ENCODE data around the gene BICC1.
A peak's percentile ranks its signal among the peaks of the same experiment; 100 is the strongest.

The BICC1 gene

DNA sequence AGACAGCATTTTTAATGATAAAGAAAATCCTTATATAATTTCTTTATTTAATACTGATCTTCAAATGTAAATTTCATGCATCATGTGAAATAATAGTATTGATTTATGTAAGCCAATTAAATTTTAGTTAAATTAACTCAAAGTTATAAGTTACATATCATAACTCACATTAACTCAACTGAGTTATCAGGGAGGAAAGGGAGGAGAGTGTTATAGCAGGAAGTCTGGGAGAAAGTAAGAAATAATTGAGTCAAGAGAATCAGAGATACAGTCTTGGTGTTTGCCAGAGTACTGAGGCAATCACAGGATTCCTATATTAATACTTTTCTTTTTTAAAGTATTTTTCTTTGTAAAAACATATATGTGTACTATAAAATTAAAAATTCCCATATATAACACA, 4.0 kb downstream of the BICC1 start:
- no peak overlapping the region for H2AFZ ChIP-seq (ENCODE audit: low read length, unreplicated experiment)
- no peaks in the 10 kb centered on the region for H3K36me3 ChIP-seq (ENCODE audit: insufficient read depth, low read length)
- H3K4me1 ChIP-seq (ENCODE audit: control insufficient read depth, insufficient read depth, low read length, unreplicated experiment) = peaks cover 35% of the 10 kb centered on the region
- peaks cover 70% of the 10 kb centered on the region for H3K79me2 ChIP-seq (ENCODE audit: control insufficient read depth, insufficient read depth, low read length, unreplicated experiment)
- no peak overlapping the region; the same call in 1 of the 2 replicates for H3K4me3 ChIP-seq (ENCODE audit: low read depth, low read length)
- H3K27me3 ChIP-seq (ENCODE audit: insufficient read depth, low read length) = no peaks in the 10 kb centered on the region
- no peak overlapping the region for H3K27ac ChIP-seq (ENCODE audit: low read depth, low read length)

DNA sequence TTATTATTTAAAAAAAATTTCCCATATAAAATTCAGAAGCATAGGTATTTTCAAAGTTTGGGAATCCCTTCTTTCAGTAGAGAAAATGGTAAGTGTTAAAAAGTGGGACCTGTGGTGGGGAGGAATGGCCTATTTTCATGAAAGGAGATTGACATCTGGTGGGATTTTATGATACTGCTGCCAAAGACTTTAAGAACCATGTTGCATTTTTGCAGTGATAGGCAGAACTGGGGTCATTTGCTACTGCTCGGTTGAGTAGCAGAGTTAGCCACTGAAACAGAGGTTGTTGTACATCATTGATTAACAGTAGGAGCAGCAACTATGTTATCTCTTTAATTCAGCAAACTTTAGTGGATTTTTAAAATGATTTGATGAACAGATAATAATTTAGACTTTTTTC, 4.4 kb downstream of the BICC1 start:
- H3K79me2 ChIP-seq (ENCODE audit: control insufficient read depth, insufficient read depth, low read length, unreplicated experiment) = peaks cover 70% of the 10 kb centered on the region
- no peak overlapping the region for H2AFZ ChIP-seq (ENCODE audit: low read length, unreplicated experiment)
- H3K27me3 ChIP-seq (ENCODE audit: insufficient read depth, low read length) = no peaks in the 10 kb centered on the region
- H3K36me3 ChIP-seq (ENCODE audit: insufficient read depth, low read length) = no peaks in the 10 kb centered on the region
- H3K4me3 ChIP-seq (ENCODE audit: low read depth, low read length) = no peak overlapping the region
- H3K4me1 ChIP-seq (ENCODE audit: control insufficient read depth, insufficient read depth, low read length, unreplicated experiment) = peaks cover 34% of the 10 kb centered on the region
- H3K27ac ChIP-seq (ENCODE audit: low read depth, low read length) = no peak overlapping the region

DNA sequence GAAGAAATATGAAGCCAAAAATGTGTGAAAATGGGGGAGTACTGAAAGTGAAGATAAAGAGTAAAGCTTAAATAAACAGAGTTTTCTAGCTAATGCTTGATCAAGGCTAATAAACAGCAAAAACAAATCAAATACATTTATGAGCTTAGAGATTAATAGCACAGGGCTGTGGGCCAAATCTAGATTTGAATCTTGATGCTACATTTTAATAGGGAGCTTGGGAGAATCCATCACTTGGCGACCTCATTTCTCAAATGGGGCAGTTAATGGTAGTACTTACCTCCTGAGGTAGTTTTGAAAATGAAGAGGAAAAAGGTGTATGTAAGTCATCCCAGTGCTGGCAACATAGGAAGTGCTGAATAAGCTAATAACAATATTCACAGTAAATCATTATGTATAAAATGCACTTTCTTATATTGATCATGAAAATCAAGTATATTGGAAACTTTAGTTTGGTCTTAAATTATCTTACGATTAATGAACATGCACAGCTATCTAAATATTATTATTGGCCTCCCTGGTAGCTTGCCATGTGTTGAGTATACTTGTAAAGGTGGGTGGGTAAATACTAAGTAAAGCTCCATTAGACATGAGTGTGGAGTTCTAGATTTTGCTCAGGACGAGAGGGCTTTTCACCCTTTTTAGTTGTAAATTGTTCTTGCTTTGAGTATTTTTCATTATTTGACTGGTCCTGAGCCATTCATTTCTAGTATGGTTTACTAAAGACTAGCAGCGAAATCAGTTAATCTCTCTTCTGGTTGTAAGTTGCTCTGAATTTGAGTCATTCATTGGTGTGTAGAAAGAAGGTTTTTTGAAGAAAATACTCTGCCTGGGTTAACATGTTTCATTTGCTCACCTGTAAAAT, 5.1 kb downstream of the BICC1 start:
- Histone ChIP-seq H3K79me2 (ENCODE audit: control insufficient read depth, insufficient read depth, low read length, unreplicated experiment) (peaks cover 68% of the 10 kb centered on the region), H3K27me3 (ENCODE audit: insufficient read depth, low read length) (no peaks in the 10 kb centered on the region), H2AFZ (ENCODE audit: low read length, unreplicated experiment) (no peak overlapping the region), H3K4me3 (ENCODE audit: low read depth, low read length) (no peak overlapping the region), H3K27ac (ENCODE audit: low read depth, low read length) (no peak overlapping the region), H3K4me1 (ENCODE audit: control insufficient read depth, insufficient read depth, low read length, unreplicated experiment) (peaks cover 34% of the 10 kb centered on the region), H3K36me3 (ENCODE audit: insufficient read depth, low read length) (no peaks in the 10 kb centered on the region)

DNA sequence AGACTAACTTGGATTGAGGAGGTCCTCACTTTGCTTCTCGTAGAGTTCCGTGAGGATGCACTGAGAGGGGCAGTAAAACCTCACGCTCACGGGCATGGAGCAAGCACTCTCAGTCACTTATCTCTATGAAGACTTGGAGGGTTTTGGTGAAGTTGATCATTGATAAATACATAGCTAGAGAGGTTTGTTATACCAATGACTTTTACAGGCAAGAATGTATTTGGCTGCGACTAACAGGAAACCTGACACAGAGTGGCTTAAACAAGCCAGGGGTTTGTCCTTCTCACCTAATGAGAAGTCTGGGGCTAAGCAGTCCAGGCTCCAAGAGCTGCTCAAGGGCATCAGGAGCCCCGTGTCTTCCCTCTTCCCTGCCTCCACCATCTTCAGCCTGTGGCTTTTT, 6.1 kb downstream of the BICC1 start:
- no peak overlapping the region for H3K27ac ChIP-seq (ENCODE audit: low read depth, low read length)
- peaks cover 34% of the 10 kb centered on the region for H3K4me1 ChIP-seq (ENCODE audit: control insufficient read depth, insufficient read depth, low read length, unreplicated experiment)
- H2AFZ ChIP-seq (ENCODE audit: low read length, unreplicated experiment) = no peak overlapping the region
- no peaks in the 10 kb centered on the region for H3K36me3 ChIP-seq (ENCODE audit: insufficient read depth, low read length)
- peaks cover 66% of the 10 kb centered on the region for H3K79me2 ChIP-seq (ENCODE audit: control insufficient read depth, insufficient read depth, low read length, unreplicated experiment)
- H3K4me3 ChIP-seq (ENCODE audit: low read depth, low read length) = no peak overlapping the region
- no peaks in the 10 kb centered on the region for H3K27me3 ChIP-seq (ENCODE audit: insufficient read depth, low read length)

DNA sequence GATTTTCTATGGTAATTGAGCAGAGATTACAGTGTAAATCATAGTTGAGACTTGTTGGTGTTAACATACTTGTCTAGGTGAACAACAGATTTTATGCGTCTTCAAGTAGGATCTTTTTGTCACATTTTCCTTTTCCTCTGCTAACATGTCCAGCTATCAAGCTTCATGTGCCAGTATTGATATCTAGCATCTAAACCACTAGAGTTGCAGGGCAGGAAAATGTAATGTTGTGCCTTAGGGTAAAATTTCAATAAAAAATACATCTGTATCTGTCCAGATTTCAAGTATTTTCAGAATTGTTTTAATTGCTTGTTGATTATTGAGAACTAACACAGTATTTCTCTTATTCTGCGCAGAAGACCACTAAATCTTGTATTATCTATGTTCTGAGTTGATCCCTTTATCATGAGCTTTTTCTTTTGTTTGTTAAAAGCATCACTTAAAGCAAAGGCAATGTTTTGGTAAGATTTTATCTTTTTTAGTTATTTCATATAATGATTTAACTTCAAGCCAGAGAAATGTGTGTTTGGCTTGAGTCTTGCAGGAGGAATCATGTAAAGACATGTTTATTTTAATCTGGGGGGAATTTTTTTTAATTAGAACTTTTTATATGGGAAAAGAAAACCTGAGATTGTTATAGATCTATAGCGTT, 16.5 kb downstream of the BICC1 start:
- peaks cover 23% of the 10 kb centered on the region for H3K79me2 ChIP-seq (ENCODE audit: control insufficient read depth, insufficient read depth, low read length, unreplicated experiment)
- H3K27ac ChIP-seq (ENCODE audit: low read depth, low read length) = no peak overlapping the region
- no peak overlapping the region for H3K4me3 ChIP-seq (ENCODE audit: low read depth, low read length)

DNA sequence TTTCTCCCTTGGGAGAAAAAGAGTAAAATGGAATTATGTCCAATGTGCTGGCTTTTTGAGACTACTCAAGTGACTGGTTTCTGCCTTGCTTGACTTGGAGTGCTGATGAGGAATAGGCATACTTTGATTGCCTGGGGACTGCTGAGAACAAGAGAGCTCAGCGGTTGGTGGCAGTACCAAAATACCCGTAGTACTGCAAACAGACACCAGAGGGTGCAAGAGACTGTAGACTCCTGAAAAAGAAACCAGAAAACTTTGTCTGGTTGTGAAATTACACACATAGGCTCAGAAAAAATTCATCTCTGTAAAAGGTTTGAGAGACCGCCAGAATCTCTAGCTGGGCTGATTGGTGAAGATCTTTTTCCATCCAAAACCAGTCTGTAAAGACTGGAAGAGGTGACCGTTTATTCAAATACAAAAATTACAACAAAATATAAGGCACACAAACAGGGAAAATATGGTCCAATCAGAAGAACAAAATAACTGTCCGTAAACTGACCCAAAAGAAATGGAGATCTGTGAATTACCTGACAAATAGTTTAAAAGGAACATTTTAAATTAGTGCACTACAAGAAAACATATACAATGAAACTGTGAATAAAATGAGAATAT, 18.5 kb downstream of the BICC1 start:
- no peaks in the 10 kb centered on the region for H3K27me3 ChIP-seq (ENCODE audit: insufficient read depth, low read length)
- H2AFZ ChIP-seq (ENCODE audit: low read length, unreplicated experiment) = no peak overlapping the region
- peaks cover 7% of the 10 kb centered on the region for H3K4me1 ChIP-seq (ENCODE audit: control insufficient read depth, insufficient read depth, low read length, unreplicated experiment)
- peaks cover 4% of the 10 kb centered on the region for H3K36me3 ChIP-seq (ENCODE audit: insufficient read depth, low read length)
- peak overlapping the region; percentile 54 for H3K27ac ChIP-seq (ENCODE audit: low read depth, low read length)
- peaks cover 17% of the 10 kb centered on the region for H3K79me2 ChIP-seq (ENCODE audit: control insufficient read depth, insufficient read depth, low read length, unreplicated experiment)
- no peak overlapping the region for H3K4me3 ChIP-seq (ENCODE audit: low read depth, low read length)

More for the DNA sequence above, 16.5 kb downstream of the BICC1 start:
- Histone ChIP-seq H2AFZ (ENCODE audit: low read length, unreplicated experiment) (no peak overlapping the region), H3K27me3 (ENCODE audit: insufficient read depth, low read length) (no peaks in the 10 kb centered on the region), H3K36me3 (ENCODE audit: insufficient read depth, low read length) (peaks cover 2% of the 10 kb centered on the region), H3K4me1 (ENCODE audit: control insufficient read depth, insufficient read depth, low read length, unreplicated experiment) (peaks cover 7% of the 10 kb centered on the region)

DNA sequence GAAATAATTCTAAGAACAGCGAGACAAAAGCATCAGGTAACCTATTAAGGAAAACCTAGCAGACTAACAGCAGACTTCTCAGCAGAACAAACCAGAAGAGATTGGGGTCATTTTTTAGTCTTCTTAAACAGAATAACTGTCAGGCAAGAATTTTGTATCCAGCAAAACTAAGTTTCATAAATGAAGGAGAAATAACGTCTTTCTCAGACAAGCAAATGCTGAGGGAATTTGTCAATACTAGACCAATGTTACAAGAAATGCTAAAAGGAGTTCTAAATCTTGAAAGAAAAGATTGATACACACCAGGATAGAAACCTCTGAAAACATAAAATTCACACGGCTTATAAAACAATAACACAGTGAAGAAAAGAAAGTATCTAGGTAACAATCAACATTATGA, 22.6 kb downstream of the BICC1 start:
- Histone ChIP-seq H3K79me2 (ENCODE audit: control insufficient read depth, insufficient read depth, low read length, unreplicated experiment) (no peaks in the 10 kb centered on the region), H3K4me3 (ENCODE audit: low read depth, low read length) (no peak overlapping the region), H3K4me1 (ENCODE audit: control insufficient read depth, insufficient read depth, low read length, unreplicated experiment) (peaks cover 7% of the 10 kb centered on the region), H3K36me3 (ENCODE audit: insufficient read depth, low read length) (peaks cover 4% of the 10 kb centered on the region), H3K27me3 (ENCODE audit: insufficient read depth, low read length) (no peaks in the 10 kb centered on the region), H2AFZ (ENCODE audit: low read length, unreplicated experiment) (no peak overlapping the region), H3K27ac (ENCODE audit: low read depth, low read length) (no peak overlapping the region)

DNA sequence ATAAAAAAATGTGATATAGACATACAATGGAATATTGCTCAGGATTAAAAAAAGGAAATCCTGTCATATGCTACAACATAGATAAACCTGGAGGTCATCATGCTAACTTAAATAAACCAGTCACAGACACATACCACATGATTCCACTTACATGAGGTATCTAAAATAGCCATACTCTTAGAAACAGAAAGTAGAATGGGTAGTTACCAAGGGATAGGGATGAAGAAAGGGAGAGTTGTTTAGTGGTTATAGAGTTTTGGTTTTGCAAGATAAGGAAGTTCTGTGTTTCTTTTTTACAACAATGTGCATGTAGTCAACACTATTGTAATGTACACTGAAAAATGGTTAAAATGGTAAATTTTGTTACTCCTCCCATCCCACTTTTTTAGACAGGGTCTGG, 30.5 kb downstream of the BICC1 start:
- H3K79me2 ChIP-seq (ENCODE audit: control insufficient read depth, insufficient read depth, low read length, unreplicated experiment) = peaks cover 17% of the 10 kb centered on the region

DNA sequence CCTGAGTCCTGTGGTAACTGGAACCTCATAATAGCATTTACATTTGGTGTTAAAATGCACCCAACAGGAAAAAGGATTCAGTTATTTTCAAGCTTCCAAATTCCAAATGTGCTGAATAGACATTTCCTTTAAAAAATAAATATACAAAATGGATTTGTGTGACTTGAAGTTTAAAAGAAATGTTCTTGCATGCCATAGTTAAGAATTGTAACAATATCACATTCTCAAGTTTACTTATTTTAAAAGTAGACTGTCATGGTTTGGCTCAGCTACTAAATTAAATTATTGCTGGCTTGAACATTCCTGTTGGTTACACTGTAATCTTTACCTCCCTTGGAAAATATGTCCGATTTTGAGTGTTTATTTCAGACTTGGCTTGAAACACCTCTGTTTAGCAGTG, 31.5 kb downstream of the BICC1 start:
- peaks cover 8% of the 10 kb centered on the region for H3K4me1 ChIP-seq (ENCODE audit: control insufficient read depth, insufficient read depth, low read length, unreplicated experiment)
- peaks cover 24% of the 10 kb centered on the region for H3K79me2 ChIP-seq (ENCODE audit: control insufficient read depth, insufficient read depth, low read length, unreplicated experiment)
- no peak overlapping the region for H2AFZ ChIP-seq (ENCODE audit: low read length, unreplicated experiment)
- H3K27me3 ChIP-seq (ENCODE audit: insufficient read depth, low read length) = no peaks in the 10 kb centered on the region
- no peak overlapping the region for H3K27ac ChIP-seq (ENCODE audit: low read depth, low read length)
- H3K36me3 ChIP-seq (ENCODE audit: insufficient read depth, low read length) = no peaks in the 10 kb centered on the region
- H3K4me3 ChIP-seq (ENCODE audit: low read depth, low read length) = no peak overlapping the region

More for the DNA sequence above, 30.5 kb downstream of the BICC1 start:
- Histone ChIP-seq H3K27me3 (ENCODE audit: insufficient read depth, low read length) (no peaks in the 10 kb centered on the region), H3K4me1 (ENCODE audit: control insufficient read depth, insufficient read depth, low read length, unreplicated experiment) (peaks cover 8% of the 10 kb centered on the region), H3K27ac (ENCODE audit: low read depth, low read length) (no peak overlapping the region), H2AFZ (ENCODE audit: low read length, unreplicated experiment) (no peak overlapping the region), H3K36me3 (ENCODE audit: insufficient read depth, low read length) (no peaks in the 10 kb centered on the region), H3K4me3 (ENCODE audit: low read depth, low read length) (no peak overlapping the region)

DNA sequence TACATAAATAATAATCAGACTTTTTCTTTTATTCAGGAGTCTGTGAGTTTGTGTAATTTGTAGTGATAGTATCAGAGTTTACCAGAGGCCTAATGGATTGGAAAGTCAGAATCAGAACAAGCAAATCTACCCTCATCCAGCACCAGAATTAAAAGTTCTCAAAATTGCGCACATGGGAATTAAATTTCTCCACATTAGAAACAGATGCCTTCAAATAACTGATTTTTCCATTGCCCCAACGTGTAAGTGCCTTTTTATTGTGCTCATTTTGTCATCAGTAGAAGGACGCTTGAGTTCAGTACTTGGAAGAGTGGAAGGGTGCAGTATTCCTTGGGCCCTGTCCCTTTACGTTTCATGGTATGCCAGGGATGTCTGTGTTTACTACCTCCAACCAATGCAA, 32.8 kb downstream of the BICC1 start:
- H3K79me2 ChIP-seq (ENCODE audit: control insufficient read depth, insufficient read depth, low read length, unreplicated experiment) = peaks cover 27% of the 10 kb centered on the region
- H3K36me3 ChIP-seq (ENCODE audit: insufficient read depth, low read length) = no peaks in the 10 kb centered on the region
- no peak overlapping the region for H3K27ac ChIP-seq (ENCODE audit: low read depth, low read length)
- no peak overlapping the region for H2AFZ ChIP-seq (ENCODE audit: low read length, unreplicated experiment)
- H3K27me3 ChIP-seq (ENCODE audit: insufficient read depth, low read length) = no peaks in the 10 kb centered on the region
- no peak overlapping the region for H3K4me3 ChIP-seq (ENCODE audit: low read depth, low read length)
- peaks cover 8% of the 10 kb centered on the region for H3K4me1 ChIP-seq (ENCODE audit: control insufficient read depth, insufficient read depth, low read length, unreplicated experiment)
